Stimulated activated CD8-positive, alpha-beta memory T cell treated with anti-CD3 and anti-CD28 coated beads, Interleukin-4, amount 100 ng/mL, for 48 hours (primary cell): ENCODE results near the gene MORC1.
"Not testable (repeated sequence)": the region's sequence is repeated elsewhere in the genome, so short reads cannot be mapped to it uniquely, and the experiment has no call there.

Experiments
- DNase-seq: peaks from one replicate; pipeline ENCODE4 v3.0.0-alpha.2; 2020

MORC1 gene

DNA sequence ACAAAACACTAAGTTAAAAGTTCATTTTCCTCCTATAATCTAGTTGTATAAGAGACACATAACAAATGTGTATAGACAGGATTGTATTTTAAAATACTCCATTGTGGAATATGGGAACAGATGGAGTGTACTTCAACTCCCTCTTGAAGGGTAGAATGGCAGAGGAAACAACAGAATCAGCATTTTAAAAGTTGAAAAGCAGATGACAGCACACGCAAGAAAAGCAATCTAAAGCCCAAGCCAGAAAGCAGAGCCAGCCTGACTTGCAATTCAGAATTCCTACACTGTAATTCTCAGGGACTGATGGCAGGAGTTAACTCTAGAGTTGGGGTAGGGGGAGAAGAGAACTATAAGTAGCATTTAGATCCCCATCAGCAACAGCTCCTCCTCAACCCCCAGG, 22.8 kb downstream of the MORC1 start:
- no peak for DNase-seq

DNA sequence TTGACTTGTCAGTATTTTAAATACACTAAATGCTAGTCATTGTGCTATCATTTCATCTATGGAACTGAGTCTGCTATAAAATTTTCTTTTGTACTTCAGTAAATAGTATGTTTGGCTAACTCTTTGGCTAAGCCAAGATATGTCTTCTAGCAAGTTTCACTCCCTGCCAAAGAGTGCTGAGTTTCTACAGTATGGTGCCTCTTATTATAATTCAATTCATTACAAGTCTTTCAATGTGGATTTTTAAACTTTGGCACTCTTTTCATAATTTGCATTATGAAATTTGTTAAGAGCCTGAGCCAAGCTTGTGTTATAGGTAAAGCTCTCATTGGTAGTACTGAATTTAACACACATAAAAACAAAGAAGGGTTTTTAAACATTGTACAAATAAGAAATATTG, 24.4 kb downstream of the MORC1 start:
- no peak for DNase-seq

- no peak for DNase-seq
These were observed 26.1 kb downstream of the MORC1 start for GRCh38 chr3:109091846-109092245.

GRCh38 chr3:109089265-109089664, 28.7 kb downstream of the MORC1 start:
- DNase-seq = no peak

DNA sequence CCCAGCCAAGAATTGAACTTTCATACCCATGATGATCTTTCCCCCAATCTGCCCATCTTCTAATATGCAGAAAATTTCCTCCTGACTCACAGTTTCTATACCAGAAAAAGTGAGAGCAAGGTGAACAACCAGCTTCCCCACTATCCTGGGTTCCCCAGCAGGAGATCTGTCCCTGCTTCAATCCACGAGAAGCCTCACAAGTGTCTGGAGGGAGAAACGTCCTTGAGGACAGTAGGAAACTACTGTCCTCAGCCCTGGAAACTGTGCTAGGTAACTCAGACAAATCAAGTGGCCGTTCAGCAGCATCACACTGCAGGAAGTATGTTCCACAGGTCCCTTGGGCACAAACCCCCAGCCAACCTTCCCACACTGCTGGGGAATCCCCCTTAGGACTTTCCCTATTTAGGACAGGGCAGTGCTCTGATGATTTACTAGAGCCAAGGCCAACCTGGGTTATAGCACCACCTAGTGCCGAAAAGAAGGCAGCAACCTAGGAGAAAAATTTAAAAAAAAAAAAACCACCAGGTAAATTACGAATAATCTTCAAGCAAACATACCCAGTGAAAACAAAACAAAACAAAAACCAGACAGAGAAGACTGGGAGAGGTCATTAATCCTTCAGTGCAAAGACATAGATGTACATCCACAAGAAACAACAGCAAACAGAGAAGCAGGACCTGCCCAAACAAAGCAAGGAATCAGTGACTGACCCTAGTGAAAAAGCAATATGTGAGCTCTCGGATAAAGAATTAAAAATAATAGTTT, 36.0 kb downstream of the MORC1 start:
- DNase-seq = peak; percentile 37

GRCh38 chr3:109080090-109080489, 37.8 kb downstream of the MORC1 start:
- not testable (repeated sequence) for DNase-seq

GRCh38 chr3:109073116-109073515, 44.8 kb downstream of the MORC1 start:
- no peak for DNase-seq

DNA sequence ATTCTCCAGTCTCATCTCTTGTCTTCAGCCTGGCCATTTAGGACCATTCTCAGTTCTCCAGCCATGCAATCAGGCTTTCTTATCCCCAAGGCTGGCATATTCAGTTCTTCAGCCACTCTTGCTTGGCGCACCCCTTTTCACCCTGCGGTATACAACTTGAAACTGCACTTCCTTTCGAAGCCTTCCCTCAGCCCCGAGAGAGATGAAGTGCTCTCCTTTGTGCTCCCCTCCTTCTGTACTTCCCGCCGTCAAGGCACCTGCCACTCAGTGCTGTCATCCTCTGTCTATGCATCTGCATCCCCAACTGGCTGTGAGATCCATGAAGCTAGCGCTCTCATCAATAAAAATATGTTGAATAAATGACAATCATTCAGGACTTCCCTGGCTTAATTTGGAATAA, 45.7 kb downstream of the MORC1 start:
- DNase-seq = no peak

- DNase-seq = no peak
These were observed 46.4 kb downstream of the MORC1 start for GRCh38 chr3:109071350-109072142.

- DNase-seq = no peak
These were observed 47.7 kb downstream of the MORC1 start for GRCh38 chr3:109070211-109070610.

DNA sequence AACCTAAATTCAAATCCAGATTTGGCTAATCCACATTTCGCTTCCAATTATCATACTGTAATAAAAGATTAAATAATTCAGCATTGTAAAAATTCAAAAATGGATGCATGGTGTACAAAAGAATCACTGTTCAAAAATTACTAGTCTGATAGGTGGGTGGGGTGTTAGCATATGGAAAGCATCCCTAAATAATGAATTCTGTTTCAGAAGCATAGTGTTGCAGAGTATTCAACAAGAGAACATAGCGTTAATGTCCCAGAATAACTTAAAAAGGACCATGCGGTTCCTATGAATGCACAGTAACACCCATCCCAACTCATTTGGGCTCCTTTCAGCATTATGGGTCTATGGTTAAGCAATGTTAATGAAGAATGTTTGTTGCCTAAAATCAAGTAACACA, 51.1 kb downstream of the MORC1 start:
- no peak for DNase-seq

DNA sequence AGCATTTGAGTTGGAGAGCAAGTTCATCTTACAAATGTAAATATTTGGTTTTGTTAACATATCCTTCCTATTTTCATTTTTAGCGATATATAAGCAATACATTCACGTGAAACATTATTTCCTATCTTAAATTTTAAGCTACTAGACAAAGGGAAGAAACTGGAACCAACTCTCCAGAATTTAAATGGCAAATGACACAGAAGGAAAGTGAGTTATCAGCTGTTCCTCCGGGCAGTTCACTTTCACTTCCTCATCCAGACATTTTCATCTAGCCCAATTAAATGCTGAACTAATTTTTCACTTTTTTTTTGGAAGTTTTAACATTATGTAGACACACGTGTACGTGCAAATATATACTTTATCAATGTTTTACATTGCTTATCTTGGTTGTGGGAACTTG, 58.7 kb downstream of the MORC1 start:
- no peak for DNase-seq

GRCh38 chr3:109057616-109058015, 60.3 kb downstream of the MORC1 start:
- DNase-seq = no peak

DNA sequence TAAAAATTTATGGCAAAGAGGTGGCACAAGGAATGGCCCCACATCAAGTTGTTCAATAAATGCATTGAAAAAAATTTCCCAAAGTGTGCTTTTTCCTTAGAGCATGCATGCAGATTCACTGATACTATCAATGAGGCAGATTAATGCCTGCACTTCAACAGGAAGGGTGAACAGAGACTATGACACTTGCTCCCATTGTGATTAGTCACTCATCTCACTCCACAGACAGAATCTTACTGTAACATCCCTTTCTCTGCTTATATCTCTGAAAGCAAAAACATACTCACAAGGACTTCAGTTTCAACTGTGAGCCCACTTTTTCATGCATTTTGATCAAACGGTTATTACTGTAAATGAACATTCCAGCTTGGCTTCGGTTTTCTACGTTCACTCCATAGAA, 60.9 kb downstream of the MORC1 start:
- no peak for DNase-seq

DNA sequence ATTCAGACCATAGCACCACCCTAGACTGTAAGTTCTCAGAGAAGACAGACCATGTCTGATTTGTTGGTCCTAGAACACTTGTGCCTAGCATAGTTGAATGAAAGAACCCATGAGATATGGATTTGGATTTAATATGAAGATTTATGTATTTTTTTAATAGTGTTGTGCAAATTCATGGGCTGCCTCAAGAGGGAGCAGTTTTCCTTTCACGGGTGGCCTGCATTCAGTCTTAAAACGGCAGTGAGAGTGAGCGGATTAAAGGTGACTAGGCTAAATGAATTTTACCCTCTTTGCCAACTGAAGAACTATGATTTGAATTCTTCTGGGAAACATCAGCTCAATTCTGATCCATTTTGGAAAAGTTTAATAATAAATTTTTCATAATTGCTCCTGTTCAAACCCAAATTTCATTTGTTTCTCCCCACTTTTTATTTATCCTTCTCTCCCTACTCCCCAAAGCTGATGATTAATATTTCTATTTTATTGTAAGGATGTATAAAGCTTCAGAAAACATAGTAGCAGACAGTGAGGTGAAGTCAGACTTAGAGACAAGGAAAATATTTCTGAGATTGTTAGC, 67.3 kb downstream of the MORC1 start:
- peak; percentile 30 for DNase-seq

GRCh38 chr3:109047366-109047765, 70.6 kb downstream of the MORC1 start:
- DNase-seq = no peak

DNA sequence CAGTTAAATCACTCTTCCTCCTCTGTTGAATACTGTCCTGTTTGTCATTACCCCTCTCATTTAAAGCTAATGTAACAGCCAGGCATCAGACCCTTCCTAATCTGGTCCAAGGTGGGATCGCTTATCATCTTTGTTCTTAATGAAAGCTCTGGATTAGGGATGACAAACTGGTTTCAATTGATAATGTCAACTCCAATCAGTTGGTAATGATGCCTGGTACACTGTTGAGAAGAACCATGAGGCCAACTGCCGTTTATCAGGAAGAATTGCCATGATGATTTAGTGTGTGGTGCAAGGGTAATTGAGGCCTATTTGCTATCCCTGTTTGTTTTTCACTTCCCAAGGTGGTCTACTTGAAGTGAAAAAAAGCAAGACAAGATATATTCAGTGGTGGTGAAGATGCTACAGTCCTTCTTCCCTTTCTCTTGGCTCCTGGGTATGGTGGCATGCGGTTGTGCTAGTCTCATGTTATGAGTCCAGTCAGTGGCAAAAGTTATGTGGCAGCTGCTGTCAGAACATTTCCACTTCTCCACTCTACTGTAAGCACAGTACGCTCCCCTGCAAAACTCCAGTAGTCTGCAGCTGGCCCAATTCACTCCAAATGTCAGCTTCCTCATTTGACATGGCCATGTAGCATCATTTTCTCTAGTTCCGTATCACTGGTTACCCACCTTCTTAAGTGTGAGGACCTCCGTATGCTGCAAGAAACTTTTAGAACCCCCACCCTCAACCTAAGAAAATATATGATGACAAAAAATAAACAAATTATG, 72.5 kb downstream of the MORC1 start:
- DNase-seq = no peak

- no peak for DNase-seq
These were observed 82.9 kb downstream of the MORC1 start for GRCh38 chr3:109035082-109035481.

- no peak for DNase-seq
These were observed 84.8 kb downstream of the MORC1 start for GRCh38 chr3:109033000-109033660.

DNA sequence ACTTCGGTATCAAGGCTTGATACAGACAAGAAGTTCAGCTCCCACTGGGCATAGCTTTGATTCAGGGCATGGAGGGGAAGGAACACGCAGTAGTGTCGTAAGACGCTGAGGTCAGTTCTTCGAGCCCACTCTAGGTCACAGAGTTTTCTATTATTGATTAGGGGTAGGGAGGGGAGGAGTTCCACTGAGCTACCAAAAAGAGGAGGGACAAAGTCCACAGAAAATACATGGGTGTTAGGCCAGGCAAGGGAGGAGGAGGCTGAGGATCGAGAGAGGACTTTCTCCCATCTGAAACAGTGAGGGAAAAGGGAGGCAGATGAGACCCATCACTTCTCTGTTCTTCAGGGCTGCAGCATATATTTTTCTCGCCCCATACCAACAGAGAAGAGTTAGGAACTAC, 89.2 kb downstream of the MORC1 start:
- no peak for DNase-seq

- DNase-seq = no peak
These were observed 91.1 kb downstream of the MORC1 start for GRCh38 chr3:109026821-109027220.

DNA sequence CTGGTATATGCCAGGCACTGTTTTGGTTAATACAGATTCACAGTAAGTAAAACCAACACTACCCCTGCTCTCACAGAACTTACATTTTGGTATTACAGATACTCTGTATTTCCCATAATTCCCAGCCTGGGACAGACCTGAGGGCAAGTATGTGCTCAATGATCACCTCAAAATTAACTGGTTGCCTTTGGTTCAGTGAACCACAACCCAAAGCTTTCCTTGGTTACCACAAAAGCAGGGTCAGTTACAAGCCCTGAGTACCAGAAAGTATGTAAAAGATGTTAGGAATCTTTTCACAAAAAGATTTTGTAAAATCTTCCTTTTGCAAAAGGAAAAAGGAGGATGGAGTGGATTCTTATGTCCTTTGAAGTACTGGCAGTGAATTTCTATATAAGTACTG, 92.0 kb downstream of the MORC1 start:
- no peak for DNase-seq
